T-helper 1 cell treated with Interleukin-12 subunit alpha and Interleukin-12 subunit beta and Interleukin-4 antibody, amounts not matched to agents 30 μg/mL and 1 μg/mL, for 36 hours (primary cell): ENCODE results near the gene PDE5A.
"Not testable (repeated sequence)": the region's sequence is repeated elsewhere in the genome, so short reads cannot be mapped to it uniquely, and the experiment has no call there.

Experiments used
- H3K27ac Mint-ChIP-seq: one replicate; pipeline ENCODE4 v1.8.0; 2021; ENCODE audit warnings: mild to moderate bottlenecking, mixed read lengths
- H3K27me3 Mint-ChIP-seq: one replicate; pipeline ENCODE4 v1.8.0; 2021; ENCODE audit warnings: low read depth, mixed read lengths
- H3K36me3 Mint-ChIP-seq: one replicate; pipeline ENCODE4 v1.8.0; 2021; ENCODE audit warnings: low read depth, mixed read lengths
- H3K4me1 Mint-ChIP-seq: one replicate; pipeline ENCODE4 v1.8.0; 2021; ENCODE audit warnings: low read depth, mixed read lengths
- H3K4me3 Mint-ChIP-seq: one replicate; pipeline ENCODE4 v1.8.0; 2021; ENCODE audit warnings: mild to moderate bottlenecking, moderate library complexity, mixed read lengths
- H3K9me3 Mint-ChIP-seq: one replicate; pipeline ENCODE4 v1.8.0; 2021; ENCODE audit warnings: mixed read lengths

The PDE5A gene

DNA sequence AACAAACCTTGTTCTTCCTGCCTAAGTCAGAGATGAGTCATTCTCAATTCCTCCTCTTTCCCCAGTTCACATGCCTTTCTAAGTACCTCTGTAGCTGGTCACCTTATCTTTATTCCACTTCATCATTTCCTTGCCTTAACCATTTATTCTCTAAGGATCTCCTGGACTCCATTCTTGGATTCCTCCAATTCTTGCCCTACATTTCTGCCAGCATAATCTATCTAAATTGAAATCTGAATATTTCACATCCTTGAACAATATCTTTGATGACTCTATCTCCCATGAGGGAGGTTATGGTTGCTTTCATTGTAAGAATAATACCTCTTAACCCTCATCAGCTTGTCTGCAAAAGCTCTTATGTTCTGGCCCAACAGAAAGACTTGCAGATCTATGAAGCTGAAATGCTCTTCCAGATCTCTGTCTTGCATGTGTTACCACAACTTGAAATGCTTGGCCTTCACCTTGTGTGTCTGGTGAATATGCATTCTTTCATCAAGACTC is 28.6 kb upstream of the PDE5A start:
- H3K4me1 Mint-ChIP-seq = no peaks in the 10 kb centered on the region
- H3K36me3 Mint-ChIP-seq = no peaks in the 10 kb centered on the region
- no peaks in the 10 kb centered on the region for H3K9me3 Mint-ChIP-seq
- no peak overlapping the region for H3K4me3 Mint-ChIP-seq
- H3K27me3 Mint-ChIP-seq = no peaks in the 10 kb centered on the region
- H3K27ac Mint-ChIP-seq = no peak overlapping the region

GRCh38 chr4:119656342-119656741 is 27.7 kb upstream of the PDE5A start:
- H3K36me3 Mint-ChIP-seq = no peaks in the 10 kb centered on the region
- H3K27me3 Mint-ChIP-seq = no peaks in the 10 kb centered on the region

GRCh38 chr4:119655111-119655837 is 26.7 kb upstream of the PDE5A start:
- no peak overlapping the region for H3K27ac Mint-ChIP-seq
- H3K9me3 Mint-ChIP-seq = no peaks in the 10 kb centered on the region
- H3K36me3 Mint-ChIP-seq = no peaks in the 10 kb centered on the region
- H3K4me3 Mint-ChIP-seq = no peak overlapping the region
- H3K27me3 Mint-ChIP-seq = no peaks in the 10 kb centered on the region
- no peaks in the 10 kb centered on the region for H3K4me1 Mint-ChIP-seq

More at GRCh38 chr4:119656342-119656741, 27.7 kb upstream of the PDE5A start:
- H3K9me3 Mint-ChIP-seq = no peaks in the 10 kb centered on the region
- no peaks in the 10 kb centered on the region for H3K4me1 Mint-ChIP-seq
- H3K4me3 Mint-ChIP-seq = no peak overlapping the region
- no peak overlapping the region for H3K27ac Mint-ChIP-seq

- Mint-ChIP-seq H3K27me3 (no peaks in the 10 kb centered on the region), H3K36me3 (no peaks in the 10 kb centered on the region), H3K27ac (no peak overlapping the region), H3K4me3 (no peak overlapping the region), H3K4me1 (no peaks in the 10 kb centered on the region), H3K9me3 (no peaks in the 10 kb centered on the region)
These were observed 25.4 kb upstream of the PDE5A start for GRCh38 chr4:119653990-119654389.

DNA sequence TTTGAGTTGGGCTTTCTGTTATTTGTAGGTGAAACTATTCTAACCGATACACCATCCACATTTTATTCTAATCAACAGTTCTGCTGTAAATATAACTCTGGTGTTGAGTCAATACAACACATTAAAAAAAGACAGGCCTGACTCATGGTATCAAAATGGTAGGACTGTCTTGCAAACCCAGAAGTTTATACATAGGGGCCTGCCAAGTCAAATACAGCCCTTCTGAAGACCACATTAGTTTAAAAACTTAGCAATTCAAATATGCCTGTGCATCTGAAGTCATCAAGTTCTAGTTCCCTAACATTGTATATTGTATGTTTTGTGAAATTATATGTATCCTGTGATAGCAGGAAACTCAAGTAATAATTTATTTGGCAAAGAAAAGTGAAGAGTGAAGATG is 24.4 kb upstream of the PDE5A start:
- H3K4me3 Mint-ChIP-seq = no peak overlapping the region
- no peaks in the 10 kb centered on the region for H3K9me3 Mint-ChIP-seq
- H3K27me3 Mint-ChIP-seq = no peaks in the 10 kb centered on the region
- H3K36me3 Mint-ChIP-seq = no peaks in the 10 kb centered on the region
- no peaks in the 10 kb centered on the region for H3K4me1 Mint-ChIP-seq
- H3K27ac Mint-ChIP-seq = no peak overlapping the region

- Mint-ChIP-seq H3K4me1 (no peaks in the 10 kb centered on the region), H3K27me3 (peaks cover 3% of the 10 kb centered on the region), H3K27ac (no peak overlapping the region), H3K4me3 (no peak overlapping the region), H3K36me3 (no peaks in the 10 kb centered on the region), H3K9me3 (no peaks in the 10 kb centered on the region)
These were observed 19.8 kb upstream of the PDE5A start for GRCh38 chr4:119648398-119648797.

GRCh38 chr4:119647558-119647957 is 19.0 kb upstream of the PDE5A start:
- Mint-ChIP-seq H3K4me3 (no peak overlapping the region), H3K27ac (no peak overlapping the region), H3K27me3 (peaks cover 3% of the 10 kb centered on the region), H3K36me3 (no peaks in the 10 kb centered on the region), H3K4me1 (no peaks in the 10 kb centered on the region), H3K9me3 (no peaks in the 10 kb centered on the region)

- no peaks in the 10 kb centered on the region for H3K36me3 Mint-ChIP-seq
- no peaks in the 10 kb centered on the region for H3K4me1 Mint-ChIP-seq
- H3K27ac Mint-ChIP-seq = no peak overlapping the region
- H3K4me3 Mint-ChIP-seq = no peak overlapping the region
- no peaks in the 10 kb centered on the region for H3K9me3 Mint-ChIP-seq
- H3K27me3 Mint-ChIP-seq = peaks cover 3% of the 10 kb centered on the region
These were observed 17.9 kb upstream of the PDE5A start for GRCh38 chr4:119646347-119647071.

DNA sequence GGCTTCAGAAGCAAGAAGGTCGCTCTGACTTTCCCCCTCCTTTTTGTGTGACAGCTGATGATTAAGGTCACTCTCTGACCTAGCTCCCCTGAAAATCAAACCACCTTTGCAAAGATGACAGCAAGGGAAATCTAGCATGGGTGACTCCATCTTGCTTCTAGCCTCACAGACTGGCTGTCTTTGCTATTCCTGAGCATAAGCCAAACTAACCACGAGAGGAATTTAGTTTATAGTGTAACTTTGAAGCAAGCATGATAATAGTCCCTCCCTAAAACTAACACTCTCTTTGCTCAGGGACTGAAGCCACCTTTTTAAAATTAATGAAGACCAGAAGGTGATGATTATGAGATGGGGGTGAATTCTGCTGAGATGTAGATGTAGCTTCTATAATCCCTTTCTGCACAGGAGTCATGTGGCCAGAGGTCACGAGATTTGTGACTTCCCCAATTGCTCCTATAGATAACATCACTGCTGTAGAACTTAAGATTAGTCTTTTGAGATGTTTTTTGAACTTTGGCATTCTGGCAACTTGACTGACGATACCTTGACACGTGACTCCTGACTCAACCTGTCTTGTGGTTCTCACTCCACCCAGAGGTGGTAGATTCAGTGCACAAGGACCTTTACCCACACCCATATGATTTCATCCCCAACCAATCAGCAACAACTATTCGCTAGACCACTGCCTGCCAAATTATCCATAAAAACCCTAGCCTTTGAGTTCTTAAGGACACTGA is 14.9 kb upstream of the PDE5A start:
- peaks cover 6% of the 10 kb centered on the region for H3K27me3 Mint-ChIP-seq
- no peaks in the 10 kb centered on the region for H3K9me3 Mint-ChIP-seq
- H3K36me3 Mint-ChIP-seq = no peaks in the 10 kb centered on the region
- no peak overlapping the region for H3K4me3 Mint-ChIP-seq
- H3K27ac Mint-ChIP-seq = no peak overlapping the region
- H3K4me1 Mint-ChIP-seq = no peaks in the 10 kb centered on the region

DNA sequence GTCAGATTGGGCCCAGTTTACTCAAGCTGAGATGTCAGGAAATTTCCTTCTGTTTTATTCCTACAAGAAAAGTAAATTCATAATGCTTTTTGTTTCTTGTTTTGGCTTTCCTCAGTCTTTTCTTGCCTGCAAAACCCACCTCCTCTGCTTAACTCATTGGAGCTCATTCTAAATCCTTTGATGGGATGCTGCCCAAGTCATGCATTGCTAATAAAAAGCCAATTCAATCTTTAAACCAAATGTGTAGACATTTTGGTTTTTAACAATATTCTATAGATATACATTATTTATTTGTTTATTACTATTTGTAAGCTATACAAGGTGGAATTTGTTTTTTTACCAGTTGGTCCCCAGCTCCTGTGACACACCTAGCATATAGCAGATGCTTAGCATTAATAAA is 13.2 kb upstream of the PDE5A start:
- Mint-ChIP-seq H3K4me3 (no peak overlapping the region), H3K36me3 (no peaks in the 10 kb centered on the region), H3K9me3 (no peaks in the 10 kb centered on the region), H3K27me3 (peaks cover 8% of the 10 kb centered on the region), H3K27ac (no peak overlapping the region), H3K4me1 (no peaks in the 10 kb centered on the region)

- Mint-ChIP-seq H3K4me1 (no peaks in the 10 kb centered on the region), H3K36me3 (no peaks in the 10 kb centered on the region), H3K27me3 (peaks cover 18% of the 10 kb centered on the region), H3K9me3 (no peaks in the 10 kb centered on the region), H3K27ac (no peak overlapping the region), H3K4me3 (no peak overlapping the region)
These were observed 9.8 kb upstream of the PDE5A start for GRCh38 chr4:119638359-119638758.

- H3K36me3 Mint-ChIP-seq, H3K27ac Mint-ChIP-seq, H3K4me3 Mint-ChIP-seq, H3K9me3 Mint-ChIP-seq, H3K4me1 Mint-ChIP-seq: not testable (repeated sequence)
- peaks cover 23% of the 10 kb centered on the region for H3K27me3 Mint-ChIP-seq
These were observed 8.2 kb upstream of the PDE5A start for GRCh38 chr4:119636851-119637250.

- Mint-ChIP-seq H3K4me3 (no peak overlapping the region), H3K36me3 (no peaks in the 10 kb centered on the region), H3K4me1 (peaks cover 8% of the 10 kb centered on the region), H3K9me3 (no peaks in the 10 kb centered on the region), H3K27me3 (peaks cover 42% of the 10 kb centered on the region), H3K27ac (no peak overlapping the region)
These were observed 3.6 kb upstream of the PDE5A start for GRCh38 chr4:119632216-119632615.

DNA sequence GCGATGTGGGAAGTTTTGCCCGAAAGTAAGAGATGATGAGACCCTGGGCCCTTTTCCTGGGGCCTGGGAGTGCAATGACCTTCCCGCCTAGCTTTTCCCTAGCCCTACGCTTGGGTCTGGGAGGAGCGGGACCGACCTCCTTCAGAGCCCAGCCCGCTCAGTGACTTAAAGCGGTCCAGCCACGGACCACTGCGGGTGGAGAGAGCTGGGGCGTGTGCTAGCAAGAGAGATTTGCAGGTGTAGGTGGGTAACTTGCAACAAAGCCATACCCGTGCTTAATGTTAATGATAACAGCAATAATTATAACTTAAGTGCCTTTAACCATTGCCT is 503 bp upstream of the PDE5A start:
- peaks cover 15% of the 10 kb centered on the region for H3K4me1 Mint-ChIP-seq
- H3K27me3 Mint-ChIP-seq = peaks cover 52% of the 10 kb centered on the region
- no peaks in the 10 kb centered on the region for H3K36me3 Mint-ChIP-seq
- H3K27ac Mint-ChIP-seq = no peak overlapping the region
- no peaks in the 10 kb centered on the region for H3K9me3 Mint-ChIP-seq
- H3K4me3 Mint-ChIP-seq = peak overlapping the region; percentile 72
